GM18517 (cell line): ENCODE measurements around the gene PSMA7.
"Not testable (repeated sequence)": the region's sequence is repeated elsewhere in the genome, so short reads cannot be mapped to it uniquely, and the experiment has no call there.

ENCODE experiments used
- ATAC-seq: cut with Tn5 transposase; IDR thresholded peaks from one replicate; pipeline ENCODE4 v1.9.1; 2021; ENCODE audit warnings: mild to moderate bottlenecking, moderate library complexity; ENCODE audit not compliant: unreplicated experiment

PSMA7 gene

GRCh38 chr20:62120990-62121775 lies 22.0 kb downstream of the PSMA7 start:
- no peak for ATAC-seq

DNA sequence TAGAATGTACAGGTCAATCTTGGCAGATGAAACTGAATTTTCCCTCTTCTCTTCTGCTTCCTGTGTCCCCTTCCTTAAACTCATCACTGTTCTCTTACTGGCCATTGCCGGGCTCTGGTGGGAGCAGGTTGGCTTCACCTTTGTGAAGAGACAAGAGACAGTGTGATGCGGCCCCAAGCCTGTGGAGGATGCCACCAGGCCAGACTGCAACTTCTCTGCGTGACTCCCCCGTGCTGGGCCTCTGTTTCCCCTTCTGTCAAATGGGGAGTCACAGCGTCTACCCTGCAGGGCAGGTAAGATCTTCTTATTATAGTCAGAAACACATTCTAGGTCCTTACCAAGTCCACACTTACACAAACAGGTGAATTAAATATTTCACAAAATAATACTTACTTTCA lies 22.8 kb downstream of the PSMA7 start:
- ATAC-seq = no peak

DNA sequence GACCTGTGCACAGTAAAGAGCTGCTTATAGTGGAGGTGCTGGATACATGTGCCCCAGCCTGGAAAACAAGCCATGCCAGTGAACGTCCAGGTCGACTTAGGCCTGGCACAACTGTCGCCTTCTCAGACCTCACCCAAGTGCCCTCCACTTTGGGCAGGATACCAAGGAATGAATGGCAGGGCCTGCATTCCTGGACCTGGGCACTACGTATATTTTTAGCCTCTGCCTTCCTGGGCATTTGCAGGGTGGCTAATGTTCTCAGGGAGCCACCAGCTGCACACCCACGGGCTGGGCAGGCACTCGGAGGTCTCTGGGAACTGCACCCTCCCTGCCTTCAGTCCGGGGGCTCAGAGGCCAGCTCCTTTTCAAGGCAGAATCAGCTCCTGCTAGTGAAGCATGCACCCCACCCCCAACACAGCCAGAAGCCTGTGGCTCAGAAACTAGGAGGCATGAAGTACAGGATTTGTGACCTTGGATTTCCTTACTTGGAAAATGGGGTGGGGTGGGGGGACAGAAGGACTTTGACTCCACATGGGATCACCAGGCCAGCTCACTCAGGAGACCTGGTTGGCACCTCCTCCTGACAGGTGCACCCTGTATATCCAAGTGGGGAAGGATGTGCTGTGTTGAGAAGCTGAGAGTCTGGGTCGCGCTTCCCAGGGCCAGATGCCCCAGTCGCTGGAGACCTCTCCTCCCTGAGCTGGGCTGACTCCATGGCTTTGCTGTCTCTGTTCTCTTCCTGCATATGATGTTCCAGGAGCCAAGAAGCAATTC lies 23.4 kb downstream of the PSMA7 start:
- ATAC-seq = no peak

DNA sequence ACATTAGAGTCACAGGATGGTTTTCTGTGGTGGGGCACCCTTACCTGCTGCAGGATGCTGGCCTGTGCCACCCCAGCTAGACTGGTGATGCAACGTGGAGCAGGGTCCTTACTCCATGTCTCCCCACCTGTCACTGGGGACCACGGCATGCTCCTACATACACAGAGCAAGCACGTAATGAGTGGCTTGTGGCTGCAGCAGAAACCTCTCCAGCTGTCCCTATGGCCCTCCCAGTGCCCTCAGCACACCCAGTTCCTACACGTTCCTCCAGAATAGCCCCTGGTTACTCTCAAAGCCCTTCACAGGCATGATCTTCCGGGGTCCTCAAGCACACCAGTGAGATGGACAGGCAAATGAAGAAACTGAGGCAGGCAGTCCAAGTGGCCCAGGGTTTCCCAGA lies 24.1 kb downstream of the PSMA7 start:
- ATAC-seq = no peak

DNA sequence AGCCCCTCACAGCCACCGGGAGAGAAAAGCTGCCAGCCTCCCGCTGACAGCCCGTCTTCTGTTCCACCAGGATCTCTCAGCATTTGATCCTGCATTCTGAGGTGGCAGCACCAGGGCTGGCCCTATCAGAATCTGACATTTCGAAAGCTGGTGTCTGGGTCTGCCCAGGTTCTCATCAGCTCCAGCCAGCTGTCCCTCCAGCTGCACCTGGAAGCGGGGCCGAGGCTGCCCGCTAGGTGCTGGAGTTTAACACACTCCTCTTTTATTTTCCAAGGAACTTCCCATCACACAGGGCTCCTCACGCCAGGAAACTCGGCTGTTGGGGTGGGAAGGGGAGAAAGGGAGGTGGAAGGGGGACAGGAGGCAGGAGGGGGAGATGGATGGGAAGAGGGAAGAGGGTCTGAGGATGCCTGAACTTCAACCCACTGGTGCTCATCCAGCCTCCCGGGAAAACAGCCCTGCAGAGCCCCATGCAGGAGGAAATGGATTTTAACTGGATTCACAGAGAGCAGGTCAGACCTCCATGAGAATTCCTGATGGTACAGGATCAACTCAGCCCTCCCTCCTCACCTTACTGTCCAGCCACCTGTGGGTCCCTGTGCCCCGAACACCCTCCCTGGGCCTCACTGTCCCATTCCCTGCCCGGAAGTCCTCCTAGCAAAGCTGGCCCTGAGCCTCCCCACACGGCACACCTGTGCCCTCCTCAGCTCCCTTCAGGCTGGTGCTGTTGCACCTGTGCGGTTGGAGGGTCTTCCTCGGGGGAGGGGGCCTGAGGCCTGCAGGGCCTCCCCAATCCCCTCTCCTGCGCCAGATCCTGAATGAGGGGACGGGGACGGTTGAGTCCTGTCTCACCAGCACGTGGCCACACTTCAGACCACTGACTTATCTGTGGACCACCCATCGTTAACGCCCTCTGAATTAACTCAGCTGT lies 24.8 kb downstream of the PSMA7 start:
- ATAC-seq = no peak

DNA sequence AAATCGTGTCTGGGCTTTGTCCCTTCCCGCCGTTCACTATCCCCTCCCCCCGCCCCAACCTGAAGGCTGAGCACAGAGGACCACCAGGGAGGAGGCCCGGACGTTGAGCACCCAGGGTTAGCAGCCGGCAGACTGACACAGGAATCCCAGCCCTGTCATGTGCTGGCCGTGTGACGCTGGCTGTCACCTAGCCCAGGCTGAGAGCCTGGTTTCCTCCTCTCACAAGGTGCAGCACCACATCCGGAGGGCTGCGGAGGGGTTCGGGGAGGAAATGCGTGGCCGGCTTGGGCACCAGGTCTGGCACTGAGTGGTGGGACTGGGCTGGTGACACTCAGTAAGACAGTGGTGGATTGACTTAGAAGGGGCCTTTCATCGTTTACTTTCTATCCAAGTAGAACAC lies 25.5 kb downstream of the PSMA7 start:
- ATAC-seq = no peak

DNA sequence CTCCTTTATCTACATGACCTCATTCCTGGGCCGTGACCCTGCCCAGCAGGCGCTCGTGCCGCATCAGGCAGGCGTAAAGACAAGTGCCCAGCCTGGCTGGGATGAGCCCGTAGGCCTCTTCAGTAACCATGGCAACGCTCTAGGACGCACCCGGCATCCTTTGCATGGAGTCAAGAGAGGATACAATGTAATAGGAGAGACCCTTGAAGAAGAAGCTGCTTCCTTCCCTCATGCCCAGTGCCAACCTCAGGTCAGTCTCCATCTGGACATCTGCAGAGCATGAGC lies 25.9 kb downstream of the PSMA7 start:
- ATAC-seq = no peak

GRCh38 chr20:62116558-62117361 lies 26.4 kb downstream of the PSMA7 start:
- ATAC-seq = no peak

DNA sequence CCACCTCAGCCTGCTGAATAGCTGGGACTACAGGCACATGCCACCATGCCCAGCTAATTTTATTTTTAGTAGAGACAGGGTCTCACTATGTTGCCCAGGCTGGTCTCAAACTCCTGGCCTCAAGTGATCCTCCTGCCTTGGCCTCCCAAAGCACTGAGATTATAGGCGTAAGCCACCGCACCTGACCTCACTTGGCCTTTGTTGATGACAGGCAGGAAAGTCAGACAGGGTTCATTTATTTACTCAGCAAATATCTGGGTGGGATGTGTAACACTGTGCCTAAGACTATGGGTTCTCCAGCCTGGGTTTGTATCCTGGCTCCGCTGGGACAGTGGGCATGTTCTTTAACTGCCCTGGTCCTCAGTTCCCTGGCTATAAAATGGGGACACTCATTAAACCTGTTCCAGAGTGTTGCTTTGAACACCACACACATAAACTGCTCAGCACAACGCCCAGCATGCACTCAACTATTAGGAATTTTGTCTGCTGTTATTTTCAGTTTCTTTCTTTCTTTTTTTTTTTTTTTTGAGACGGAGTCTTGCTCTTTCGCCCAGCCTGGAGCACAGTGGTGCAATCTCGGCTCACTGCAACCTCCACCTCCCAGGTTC lies 27.3 kb downstream of the PSMA7 start:
- not testable (repeated sequence) for ATAC-seq

DNA sequence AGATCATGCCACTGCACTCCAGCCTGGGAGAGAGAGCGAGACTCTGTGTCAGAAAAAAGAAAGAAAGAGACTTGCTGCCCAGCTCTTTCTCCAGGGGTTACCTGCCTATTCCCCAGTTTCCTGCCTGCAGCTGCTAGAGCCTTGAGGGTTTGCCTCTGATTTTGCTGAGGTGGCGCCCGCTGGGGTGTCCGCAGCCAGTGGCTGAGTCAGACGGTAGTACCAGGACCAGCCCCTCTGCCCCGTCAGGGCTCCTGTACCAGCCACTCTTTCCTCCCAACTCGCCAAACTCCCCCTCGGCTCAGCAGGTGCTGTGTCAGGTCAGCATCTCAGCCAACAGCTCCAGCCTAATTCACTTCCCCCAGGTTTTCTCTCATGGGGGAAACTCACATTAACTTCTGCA lies 28.3 kb downstream of the PSMA7 start:
- ATAC-seq = no peak

DNA sequence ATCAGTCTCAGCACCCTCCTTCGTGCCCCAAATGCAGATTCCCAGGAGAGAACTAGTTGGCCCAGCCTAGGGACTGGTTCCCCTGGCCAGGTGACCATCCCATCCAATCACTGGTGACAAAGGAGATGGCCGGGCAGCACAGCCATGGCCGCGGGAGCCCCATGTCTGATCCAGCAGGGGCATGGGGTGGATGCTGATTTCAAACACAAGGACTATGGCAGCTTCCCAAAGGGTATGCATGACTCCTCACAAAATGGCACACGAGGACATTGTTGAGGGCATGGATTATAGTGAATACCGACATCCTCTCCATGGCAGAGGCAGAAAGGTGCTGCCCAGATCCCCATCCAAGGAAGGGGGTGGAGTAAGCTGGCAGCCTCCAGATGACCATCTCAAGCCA lies 30.8 kb downstream of the PSMA7 start:
- no peak for ATAC-seq

DNA sequence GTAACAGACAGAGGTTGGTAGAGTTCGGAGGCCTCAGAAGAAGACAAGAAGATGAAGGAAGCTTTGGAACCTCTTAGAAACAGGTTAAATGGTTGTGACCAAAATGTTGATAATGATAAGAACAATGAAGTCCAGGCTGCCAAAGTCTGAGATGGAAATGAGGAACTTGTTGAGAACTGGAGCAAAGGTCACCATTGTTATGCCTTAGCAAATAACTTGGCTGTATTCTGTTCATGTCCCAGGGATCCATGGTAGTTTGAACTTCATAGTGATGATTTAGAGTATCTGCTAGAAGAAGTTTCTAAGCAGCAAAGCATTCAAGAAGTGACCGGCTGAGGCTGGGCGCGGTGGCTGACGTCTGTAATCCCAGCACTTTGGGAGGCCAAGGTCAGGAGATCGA lies 32.0 kb downstream of the PSMA7 start:
- no peak for ATAC-seq

GRCh38 chr20:62105592-62105991 lies 37.6 kb downstream of the PSMA7 start:
- no peak for ATAC-seq

GRCh38 chr20:62104791-62105345 lies 38.3 kb downstream of the PSMA7 start:
- ATAC-seq = no peak

- ATAC-seq = no peak
Observed at GRCh38 chr20:62104234-62104789, 38.9 kb downstream of the PSMA7 start.

- no peak for ATAC-seq
Observed at GRCh38 chr20:62103508-62104233, 39.5 kb downstream of the PSMA7 start.

DNA sequence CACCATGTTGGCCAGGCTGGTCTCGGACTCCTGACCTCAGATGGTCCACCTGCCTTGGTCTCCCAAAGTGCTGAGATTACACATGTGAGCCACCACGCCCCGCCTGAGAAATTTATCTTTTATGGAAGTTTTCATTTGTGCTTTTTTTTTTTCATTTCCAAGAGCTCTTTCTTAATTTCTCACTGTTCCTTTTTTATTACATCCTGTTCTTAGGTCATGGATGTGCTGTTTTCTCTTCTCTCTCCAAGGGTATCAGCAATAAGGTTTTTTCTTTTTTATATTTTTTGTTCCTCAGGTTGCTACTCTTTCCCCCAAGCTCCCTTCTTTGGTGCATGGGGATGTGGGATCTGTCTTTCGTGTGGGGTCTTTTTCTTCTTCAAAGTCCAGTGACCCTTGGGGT lies 42.1 kb downstream of the PSMA7 start:
- ATAC-seq = no peak

GRCh38 chr20:62097881-62098407 lies 45.2 kb downstream of the PSMA7 start:
- no peak for ATAC-seq
